ENCODE data around the gene ABHD1. TPM values are rescaled to one million over a fixed set of nuclear protein-coding genes. Genes with fewer than 3 reads are reported as not detected.

Gene ABHD1
- total and polyA plus RNA-seq, 2 donors (not counting 3 experiments of a cell fraction or from before 2014, with no cell fraction given) = 0.07 TPM; not detected in 1

GRCh38 chr2:27121906-27122305 lies 1.7 kb upstream of the ABHD1 start:
- intact Hi-C loops (cut with micrococcal nuclease) = no loop called here
- DNase-seq (ENCODE audit: low read depth, low spot score) (no peak), FAIRE-seq (no peak)
- CTCF ChIA-PET = interaction anchor here (1.8 kb wide), 1 partner anchor 70 kb away, joined by 5 read pairs; no protein-coding TSS in a partner anchor
- Histone ChIP-seq H3K4me1 (ENCODE audit: control insufficient read depth, extremely low read depth, insufficient read depth, low read length) (no peaks in the 10 kb centered on the region), H3K4me2 (ENCODE audit: insufficient read depth, low read length) (no peak overlapping the region), H4K20me1 (replicated peaks; ENCODE audit: control insufficient read depth, extremely low read depth, insufficient read depth, low read length) (no peaks in the 10 kb centered on the region), H3K9me3 (replicated peaks; ENCODE audit: control insufficient read depth, insufficient read depth, low read length) (no peaks in the 10 kb centered on the region), H2AFZ (ENCODE audit: low read depth, low read length) (no peak overlapping the region), H3K9me1 (replicated peaks; ENCODE audit: control insufficient read depth, extremely low read depth, insufficient read depth, low read length) (no peaks in the 10 kb centered on the region), H3K79me2 (ENCODE audit: control insufficient read depth, insufficient read depth, low read length) (no peaks in the 10 kb centered on the region), H3K36me3 (ENCODE audit: control insufficient read depth in 2 of 2, extremely low read depth in 1 of 2, insufficient read depth in 2 of 2, low read length in 2 of 2) (no peaks in the 10 kb centered on the region), H3K9ac (replicated peaks; ENCODE audit: extremely low read depth, insufficient read depth, low read length) (no peak overlapping the region), H3K27ac (ENCODE audit: insufficient read depth, low read depth, low read length) (no peak overlapping the region), H3K27me3 (ENCODE audit: control insufficient read depth in 2 of 2, insufficient read depth in 2 of 2, low read length in 2 of 2) (peaks cover 13 to 25% of the 10 kb centered on the region in 2 experiments), H3K4me3 (replicated peaks in 1 of 3; ENCODE audit: insufficient read depth in 1 of 3, low read depth in 1 of 3, low read length in 3 of 3) (no peak overlapping the region)
- BruUV-seq (replicated peaks) = no TSS peak
- POLR2A ChIA-PET = no interaction called here
- dilution Hi-C loops (cut with MboI; ENCODE audit: extremely low pct_ligation_motif_present, low sequenced_read_pairs) = no loop called here
- TF ChIP-seq EZH2 (IDR thresholded peaks at IDR 0.05; ENCODE audit: borderline replicate concordance, low read depth, low read length, severe bottlenecking) (no peak), MYC (IDR thresholded peaks at IDR 0.05; ENCODE audit: low read depth, low read length) (no peak), FOS (IDR thresholded peaks at IDR 0.05; ENCODE audit: borderline replicate concordance, insufficient read depth, low read length) (no peak), GATA2 (IDR thresholded peaks at IDR 0.05; ENCODE audit: insufficient read depth, insufficient read length, low read depth, low read length) (no peak), MAX (IDR thresholded peaks at IDR 0.05; ENCODE audit: insufficient read depth, insufficient read length) (no peak), POLR2AphosphoS5 (IDR thresholded peaks at IDR 0.05; ENCODE audit: insufficient read depth, low read depth, low read length) (no peak), POLR2A (IDR thresholded peaks at IDR 0.05; ENCODE audit: low read depth, low read length) (no peak), JUN (IDR thresholded peaks at IDR 0.05; ENCODE audit: borderline replicate concordance, insufficient read depth, insufficient read length, low read depth) (no peak), CTCF (IDR thresholded peaks at IDR 0.05; ENCODE audit: extremely low read depth in 1 of 2, insufficient read depth in 1 of 2, low read depth in 1 of 2, low read length in 2 of 2) (no peak)

Measured in endothelial cell of umbilical vein (primary cell).